Activated CD4-positive, CD25-positive, alpha-beta regulatory T cell treated with anti-CD3 and anti-CD28 coated beads, Interleukin-2, amount 50 U/mL, for 24 hours (primary cell): ENCODE data around the gene ZBTB39.
"Not testable (repeated sequence)": the region's sequence is repeated elsewhere in the genome, so short reads cannot be mapped to it uniquely, and the experiment has no call there.

Source experiments
- ATAC-seq, 2 donors: fragments of 150-1000 bp; cut with Tn5 transposase; one replicate each; pipeline ENCODE4 v1.10.0; 2021; ENCODE audit warnings: mild to moderate bottlenecking in 1 of 2, moderate library complexity in 1 of 2

The ZBTB39 gene

GRCh38 chr12:56978397-56979138 lies 27.8 kb downstream of the ZBTB39 start:
- no peak for ATAC-seq

- not testable (repeated sequence) for ATAC-seq
These were observed 29.0 kb downstream of the ZBTB39 start for GRCh38 chr12:56977361-56977760.

- not testable (repeated sequence) for ATAC-seq
These were observed 32.1 kb downstream of the ZBTB39 start for GRCh38 chr12:56974224-56974623.

- not testable (repeated sequence) for ATAC-seq
These were observed 37.4 kb downstream of the ZBTB39 start for GRCh38 chr12:56968910-56969309.

GRCh38 chr12:56965997-56966642 lies 40.2 kb downstream of the ZBTB39 start:
- not testable (repeated sequence) for ATAC-seq

GRCh38 chr12:56965124-56965523 lies 41.2 kb downstream of the ZBTB39 start:
- not testable (repeated sequence) for ATAC-seq

GRCh38 chr12:56963557-56963956 lies 42.8 kb downstream of the ZBTB39 start:
- ATAC-seq: not testable (repeated sequence)

- ATAC-seq: not testable (repeated sequence)
These were observed 44.1 kb downstream of the ZBTB39 start for GRCh38 chr12:56962247-56962646.

- no peak for ATAC-seq
These were observed 47.9 kb downstream of the ZBTB39 start for GRCh38 chr12:56958422-56958821.

- no peak for ATAC-seq
These were observed 48.9 kb downstream of the ZBTB39 start, which contains the start of gene RDH16 for GRCh38 chr12:56957229-56958052. RDH16 (minus strand) TSS chr12:56957608; CDS start chr12:56957462, 146 bp downstream.

- no peak for ATAC-seq
These were observed 50.6 kb downstream of the ZBTB39 start for GRCh38 chr12:56955631-56956256.

- no peak for ATAC-seq
These were observed 51.4 kb downstream of the ZBTB39 start for GRCh38 chr12:56954958-56955355.

GRCh38 chr12:56954057-56954957 lies 52.0 kb downstream of the ZBTB39 start:
- no peak for ATAC-seq

- no peak for ATAC-seq
These were observed 53.0 kb downstream of the ZBTB39 start for GRCh38 chr12:56953314-56953713.

- no peak for ATAC-seq
These were observed 54.6 kb downstream of the ZBTB39 start for GRCh38 chr12:56951582-56952339.

- ATAC-seq: no peak
These were observed 57.5 kb downstream of the ZBTB39 start for GRCh38 chr12:56948881-56949280.
